Skin of body (tissue), 2 donors: ENCODE data around the gene GPC1. TPM values are rescaled to one million over a fixed set of nuclear protein-coding genes. Genes with fewer than 3 reads are reported as not detected.

Experiments
- DNase-seq: peaks from one replicate; lab custom pipeline; 2025; lab: John Stamatoyannopoulos, UW
- total RNA-seq: library from RNA; depleted of rRNA; stranded (reverse); fragments of >200 nt; gene quantifications from one replicate; pipeline ENCODE4 v1.2.3, GENCODE V29; 2014

GPC1 gene
- total RNA-seq, 1 donor from 2014 or later = 25.4 TPM

DNA sequence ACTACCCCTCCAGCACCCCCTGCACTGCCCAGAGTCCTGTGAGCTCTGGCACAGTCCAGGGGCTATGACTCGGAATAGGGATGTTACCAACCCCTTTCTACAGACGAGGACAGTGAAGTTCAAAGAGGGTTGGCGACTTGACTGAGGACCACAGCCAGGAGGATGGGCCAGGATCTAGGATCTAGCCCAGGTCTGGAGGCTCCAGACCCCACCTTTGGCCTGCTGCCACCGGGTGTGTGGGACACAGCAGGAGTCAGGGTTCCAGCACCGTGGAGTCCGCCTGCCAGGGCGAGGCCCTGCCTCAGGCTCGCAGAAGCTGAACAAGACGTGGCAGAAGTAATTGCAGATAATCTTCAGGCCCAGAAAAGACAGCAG lies 37.9 kb upstream of the GPC1 start:
- no peak for DNase-seq

DNA sequence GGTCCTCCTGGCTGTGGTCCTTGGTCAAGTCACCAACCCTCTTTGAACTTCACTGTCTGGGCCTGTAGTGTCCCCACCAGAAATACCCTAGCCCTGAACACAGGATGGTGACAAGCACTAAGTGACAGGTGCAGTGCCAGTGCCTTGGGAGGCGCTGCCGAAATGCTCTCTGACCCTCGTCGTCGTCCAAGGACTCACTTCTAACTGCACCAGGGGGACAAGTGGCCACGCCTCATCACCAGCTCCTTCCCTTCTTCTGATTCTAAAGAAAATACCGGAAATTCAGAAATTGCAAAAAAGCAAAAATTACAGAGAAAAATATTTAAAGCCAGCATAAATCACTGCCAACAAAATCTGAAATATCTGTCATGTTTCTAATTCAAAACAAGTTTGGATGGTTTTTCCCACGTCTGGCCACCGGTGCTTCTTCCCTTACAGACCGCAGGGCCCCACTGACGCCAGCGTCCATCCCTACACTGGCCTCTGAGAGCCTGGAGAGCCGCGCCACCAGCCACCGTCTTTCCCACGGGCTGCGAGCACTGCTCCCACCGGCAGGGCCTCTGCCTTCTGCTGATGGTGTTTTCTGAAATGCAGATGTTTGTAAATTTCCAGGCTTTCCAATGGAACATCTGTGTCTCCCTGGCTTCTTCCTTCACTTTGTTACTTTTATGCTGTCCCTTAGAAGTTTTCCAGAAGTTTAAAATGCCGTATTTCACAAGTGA lies 37.4 kb upstream of the GPC1 start:
- peak; percentile 71 for DNase-seq

DNA sequence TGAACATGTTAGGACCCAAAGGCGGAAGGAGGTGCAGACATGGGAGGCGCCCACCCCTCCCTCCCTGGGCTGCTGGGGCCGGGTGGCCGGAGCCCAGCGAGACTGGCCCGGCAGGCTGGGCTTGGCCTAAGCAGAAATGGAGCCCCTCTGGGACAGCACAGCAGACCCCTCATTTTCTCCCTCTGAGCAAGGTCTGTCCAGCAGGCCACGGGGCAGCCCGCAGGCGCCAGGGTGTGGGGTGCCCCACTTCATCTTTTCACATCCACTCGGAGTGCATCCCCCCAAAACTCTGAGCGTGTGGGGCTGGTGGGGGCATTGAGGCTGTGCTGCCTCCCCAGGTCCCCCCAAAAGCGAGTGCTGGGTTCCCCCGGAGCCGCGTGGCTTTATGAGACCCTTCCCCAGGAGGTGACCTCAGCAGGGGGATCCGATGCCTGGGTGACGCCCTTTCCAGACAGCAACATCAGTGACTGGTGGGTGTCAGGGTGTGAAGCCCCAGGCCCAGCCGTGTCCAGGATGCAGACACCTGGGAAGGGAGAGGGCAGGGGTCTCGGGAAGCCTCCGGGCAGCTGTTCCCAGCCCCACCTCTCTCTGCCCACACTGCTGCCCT lies 36.7 kb upstream of the GPC1 start:
- no peak for DNase-seq

DNA sequence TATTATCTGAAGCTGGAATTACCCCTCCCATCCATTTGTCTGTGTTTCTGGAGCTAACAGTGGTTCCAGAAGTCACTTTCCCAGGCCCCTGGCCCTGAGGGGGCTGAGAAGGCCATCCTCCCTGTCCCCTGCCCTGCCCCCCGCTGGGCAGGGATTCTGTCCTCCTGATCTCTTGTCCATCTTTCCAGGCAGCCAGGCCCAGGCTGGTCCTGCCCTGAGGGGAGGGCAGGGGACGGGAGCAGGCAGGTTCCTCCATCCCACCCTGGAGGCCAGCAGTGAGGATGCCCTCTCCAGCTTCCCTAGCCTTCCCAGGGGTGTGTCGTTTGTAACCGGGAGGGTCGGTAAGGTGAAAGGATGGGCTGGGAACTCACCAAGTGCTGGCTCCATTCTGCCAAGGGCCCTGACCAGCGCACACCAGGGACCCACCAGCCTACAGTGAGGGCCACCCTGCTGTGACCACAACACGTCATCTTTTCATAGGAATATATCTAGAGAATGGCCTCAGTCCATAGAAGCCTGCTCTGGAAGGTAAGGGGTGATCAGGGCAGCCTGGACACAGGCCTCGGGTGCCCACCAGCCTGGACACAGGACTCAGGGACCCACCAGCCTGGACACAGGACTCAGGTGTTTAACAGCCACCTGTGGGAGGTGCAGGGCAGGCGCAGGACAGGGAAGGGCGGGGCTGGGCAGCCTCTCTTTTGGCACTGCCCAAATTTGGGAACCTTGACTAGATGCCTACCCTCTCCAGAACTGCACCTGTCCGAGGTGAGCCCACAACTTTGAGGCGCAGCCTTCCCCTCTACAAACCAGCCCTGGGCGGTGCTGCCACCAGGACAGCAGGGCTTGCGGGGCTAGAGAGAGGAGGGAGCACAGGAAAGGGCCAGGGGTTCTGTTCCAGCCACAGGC lies 35.8 kb upstream of the GPC1 start:
- DNase-seq = no peak

DNA sequence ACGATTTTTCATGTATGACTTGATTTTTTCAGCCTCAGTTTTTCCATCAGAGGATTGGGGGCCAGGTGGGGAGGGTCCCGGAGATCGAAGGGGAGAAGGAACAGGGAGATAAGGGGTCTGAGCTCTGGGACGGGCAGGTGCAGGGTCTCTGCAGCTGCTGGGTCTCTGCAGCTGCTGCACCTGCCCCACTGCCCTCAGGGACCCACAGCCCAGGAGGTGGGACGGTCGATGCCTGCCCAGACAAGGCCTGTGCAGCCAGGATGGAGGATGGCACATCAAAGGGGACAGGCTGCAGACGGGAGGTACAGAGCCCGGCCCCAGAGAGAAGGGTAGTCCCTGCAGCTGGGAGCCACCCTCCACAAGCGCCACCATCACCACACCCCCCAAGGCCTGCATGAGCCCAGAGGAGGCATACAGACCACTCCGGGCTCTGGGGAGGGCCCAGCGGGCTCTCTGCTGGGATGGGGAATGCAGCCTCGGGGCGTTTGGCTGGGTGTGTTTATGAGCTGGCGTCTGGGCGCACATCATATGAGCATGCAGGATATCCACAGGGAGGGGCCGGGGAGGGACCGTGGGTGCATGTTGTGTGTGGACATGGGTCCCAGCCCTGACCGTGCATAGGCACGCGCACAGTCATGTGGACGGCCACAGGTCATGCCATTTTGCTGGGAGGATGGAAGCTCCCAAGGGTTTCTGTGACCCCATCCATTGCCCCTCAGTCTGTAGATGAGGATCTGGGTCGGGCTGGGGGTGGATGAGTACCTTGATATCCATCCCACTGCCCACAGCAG lies 34.9 kb upstream of the GPC1 start:
- no peak for DNase-seq

GRCh38 chr2:240401308-240401707 lies 34.2 kb upstream of the GPC1 start:
- no peak for DNase-seq

DNA sequence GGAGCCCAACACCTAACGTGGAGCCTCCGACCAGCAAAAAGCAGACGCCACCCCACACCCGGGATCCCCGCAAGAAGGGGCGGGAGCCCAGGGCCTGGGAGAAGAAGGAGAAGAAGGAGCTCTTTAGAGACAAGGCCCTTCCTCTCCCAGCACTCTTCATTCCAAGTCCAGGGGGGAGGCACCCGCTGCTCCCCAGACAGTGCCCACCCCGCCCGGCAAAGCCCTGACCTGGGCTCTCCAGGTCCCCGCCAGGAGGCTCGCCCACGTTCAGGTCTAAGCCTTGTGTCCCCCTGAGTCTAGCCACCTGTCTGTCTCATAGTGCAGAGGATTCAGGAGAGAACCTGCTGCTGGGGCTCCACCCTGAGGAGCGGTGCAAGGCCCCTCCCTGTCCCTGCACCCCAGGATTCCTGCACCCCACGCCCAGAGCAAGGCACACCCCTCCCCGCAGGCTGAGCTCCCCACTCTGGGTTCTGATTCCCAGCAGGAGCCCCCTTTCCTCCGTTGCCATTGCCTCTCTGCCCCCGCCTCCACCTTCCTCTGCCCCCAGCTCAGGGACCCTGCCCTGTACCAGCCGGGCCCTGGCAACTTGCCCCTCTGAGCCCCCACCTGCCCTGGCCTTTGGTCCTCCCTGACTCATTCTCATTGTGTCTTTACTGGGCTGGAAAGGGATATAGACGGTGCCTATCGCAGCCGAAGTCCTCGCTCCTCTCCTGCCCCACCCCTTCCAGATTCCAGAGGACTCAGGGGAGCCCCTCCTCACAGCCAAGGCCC lies 33.5 kb upstream of the GPC1 start:
- no peak for DNase-seq

DNA sequence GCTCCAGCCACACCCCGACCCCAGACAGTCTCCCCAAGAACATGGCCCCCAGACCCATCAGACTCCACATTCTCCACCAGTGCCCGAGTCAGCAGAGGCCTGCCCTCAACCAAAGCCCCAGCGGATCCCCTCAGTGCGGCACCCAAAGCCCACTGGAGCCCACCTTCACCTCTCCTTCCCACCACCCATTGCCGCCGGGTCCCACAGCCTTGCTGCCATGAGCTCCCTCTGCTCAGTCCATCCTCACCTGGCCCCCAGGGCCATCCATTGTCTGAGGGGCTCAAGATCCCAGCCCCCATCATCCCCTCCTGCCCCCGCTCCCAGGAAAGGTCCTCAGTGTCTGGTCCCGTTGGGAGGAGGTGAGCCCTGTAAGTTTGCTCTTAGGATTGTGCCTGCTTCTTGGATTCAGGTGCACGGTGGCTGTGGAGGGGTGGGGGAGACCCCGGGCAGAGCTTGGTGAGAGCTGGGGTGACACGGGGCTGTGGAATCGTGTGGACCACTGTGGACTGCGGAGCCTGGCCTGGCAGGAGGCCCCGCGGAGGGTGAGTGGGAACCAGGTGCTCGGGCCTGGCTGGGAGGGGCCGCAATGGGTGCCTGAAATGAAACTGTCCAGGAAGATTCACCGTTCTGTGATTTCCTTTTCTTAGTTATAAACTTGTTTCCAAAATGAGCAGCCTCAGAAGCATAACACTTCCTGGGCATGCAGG lies 32.7 kb upstream of the GPC1 start:
- no peak for DNase-seq

DNA sequence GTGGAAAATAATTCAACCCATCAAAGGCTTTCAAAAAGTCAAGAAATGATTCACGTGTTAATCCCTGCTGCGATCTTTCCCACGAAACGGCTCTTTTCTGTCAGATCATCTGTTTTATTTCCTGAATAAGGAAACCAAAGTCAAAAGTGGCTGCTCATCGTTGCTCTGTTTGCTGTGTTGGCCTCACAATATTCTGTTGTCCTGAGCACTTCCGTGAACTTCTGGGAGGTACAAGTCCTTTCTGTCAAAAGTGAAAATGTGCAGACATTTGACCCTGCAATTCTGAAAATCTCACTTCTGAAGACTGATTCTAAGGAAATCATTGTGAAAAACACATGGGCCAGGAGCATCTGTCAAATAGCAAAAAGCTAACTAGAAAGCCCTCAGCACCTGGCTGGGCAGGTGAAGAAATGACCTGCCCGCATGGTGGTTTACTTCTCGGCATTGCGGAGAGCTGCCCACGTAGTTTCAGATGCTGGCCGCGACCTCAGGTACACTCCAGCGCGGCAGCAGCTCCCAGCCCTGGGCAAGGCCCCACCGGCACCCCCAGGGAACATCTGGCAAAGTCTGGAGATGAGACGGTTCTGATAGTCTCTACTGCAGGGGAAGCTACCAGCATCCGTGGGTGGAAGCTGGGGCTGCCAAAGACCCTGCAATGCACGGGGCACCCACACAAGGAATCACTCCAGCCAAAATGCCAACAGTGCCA lies 31.9 kb upstream of the GPC1 start:
- no peak for DNase-seq

DNA sequence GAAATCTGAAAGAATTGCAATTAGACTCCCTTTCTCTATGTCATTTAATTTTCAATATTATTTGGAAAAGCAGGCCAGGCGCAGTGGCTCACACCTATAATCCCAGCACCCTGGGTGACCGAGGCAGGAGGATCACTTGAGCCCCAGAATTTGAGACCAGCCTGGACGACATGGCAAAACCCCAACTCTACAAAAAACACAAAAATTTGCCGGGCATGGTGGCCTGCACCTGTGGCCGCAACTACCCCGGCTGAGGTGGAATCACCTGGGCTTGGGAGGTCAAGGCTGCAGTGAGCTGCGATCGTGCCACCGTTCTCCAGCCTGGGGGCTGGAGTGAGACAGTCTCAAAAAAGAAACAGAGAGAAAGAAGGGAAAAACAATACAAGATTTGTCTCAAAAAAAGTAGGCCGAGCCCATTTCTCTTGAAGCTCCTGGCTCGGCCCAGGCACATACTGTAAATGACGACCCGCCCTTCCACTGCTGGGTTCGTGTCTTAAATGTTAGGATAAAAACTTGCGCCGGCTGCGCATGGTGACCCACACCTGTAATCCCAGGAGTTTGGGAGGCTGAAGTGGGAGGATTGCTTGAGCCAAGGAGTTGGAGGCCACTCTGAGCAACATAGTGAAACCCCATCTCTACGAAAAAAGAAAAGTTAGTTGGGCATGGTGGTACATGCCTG lies 31.1 kb upstream of the GPC1 start:
- no peak for DNase-seq

GRCh38 chr2:240405133-240405532 lies 30.3 kb upstream of the GPC1 start:
- no peak for DNase-seq

DNA sequence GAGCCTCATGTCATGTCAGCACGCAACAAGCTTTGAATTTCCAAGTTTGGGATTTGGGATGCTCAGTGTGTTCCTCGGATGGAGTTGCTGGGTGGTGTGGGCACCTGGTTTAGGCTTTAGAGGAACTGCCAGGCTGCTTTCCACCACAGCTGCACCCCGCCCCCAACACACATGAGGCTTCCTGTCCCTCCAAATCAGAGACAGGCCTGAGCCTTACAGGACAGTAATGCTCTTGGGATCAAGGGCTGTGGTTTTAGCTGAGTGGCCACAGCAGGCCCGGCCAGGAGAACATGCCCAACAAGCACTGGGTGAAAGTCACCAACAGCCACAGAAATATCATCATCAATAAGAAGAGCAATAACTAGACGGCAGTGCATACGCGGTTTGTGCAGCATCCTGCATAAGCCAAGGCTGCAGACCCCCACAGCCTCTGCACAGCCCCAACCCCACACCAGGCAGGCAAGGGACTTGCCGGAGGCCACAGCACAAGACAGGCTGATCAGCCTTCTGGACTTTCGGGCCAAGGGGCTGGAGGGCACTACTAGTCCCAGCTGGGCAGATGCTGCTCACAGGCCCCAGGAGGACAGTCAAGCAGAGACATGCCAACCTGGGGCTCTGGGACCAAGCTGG lies 29.7 kb upstream of the GPC1 start:
- DNase-seq = no peak

DNA sequence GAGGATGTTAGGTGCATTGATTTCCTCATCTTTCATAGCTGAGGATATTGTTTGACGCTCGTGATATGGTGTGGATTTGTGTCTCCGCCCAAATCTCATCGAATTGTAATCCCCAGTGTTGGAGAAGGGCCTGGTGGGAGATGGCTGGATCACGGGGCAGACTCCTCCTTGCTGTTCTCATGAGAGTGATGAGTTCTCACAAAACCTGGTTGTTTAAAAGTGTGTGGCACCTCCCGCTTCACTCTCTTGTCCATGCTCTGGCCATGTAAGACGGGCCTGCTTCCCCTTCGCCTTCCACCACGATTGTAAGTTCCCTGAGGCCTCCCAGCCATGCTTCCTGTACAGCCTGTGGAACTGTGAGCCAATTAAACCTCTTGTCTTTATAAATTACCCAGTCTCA lies 28.4 kb upstream of the GPC1 start:
- DNase-seq = no peak

DNA sequence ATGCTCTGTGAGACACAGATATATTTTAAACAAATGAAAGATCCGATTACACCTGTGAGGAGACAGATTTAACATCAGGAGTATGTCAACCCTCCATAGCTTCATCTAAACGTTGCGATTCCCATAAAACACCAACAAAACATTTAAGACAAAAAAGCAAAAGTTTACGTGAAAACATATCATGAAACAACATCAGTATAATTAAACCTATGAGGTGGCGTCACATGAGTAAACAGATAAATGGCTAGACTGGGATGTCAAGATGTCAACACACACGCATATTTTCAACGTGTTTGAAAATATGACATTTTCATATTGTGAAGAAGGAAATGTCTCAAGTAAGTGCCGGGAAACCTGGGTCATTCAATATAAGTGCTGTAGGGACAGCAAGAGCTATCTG lies 25.5 kb upstream of the GPC1 start:
- DNase-seq = no peak

GRCh38 chr2:240410808-240411207 lies 24.7 kb upstream of the GPC1 start:
- DNase-seq = no peak

DNA sequence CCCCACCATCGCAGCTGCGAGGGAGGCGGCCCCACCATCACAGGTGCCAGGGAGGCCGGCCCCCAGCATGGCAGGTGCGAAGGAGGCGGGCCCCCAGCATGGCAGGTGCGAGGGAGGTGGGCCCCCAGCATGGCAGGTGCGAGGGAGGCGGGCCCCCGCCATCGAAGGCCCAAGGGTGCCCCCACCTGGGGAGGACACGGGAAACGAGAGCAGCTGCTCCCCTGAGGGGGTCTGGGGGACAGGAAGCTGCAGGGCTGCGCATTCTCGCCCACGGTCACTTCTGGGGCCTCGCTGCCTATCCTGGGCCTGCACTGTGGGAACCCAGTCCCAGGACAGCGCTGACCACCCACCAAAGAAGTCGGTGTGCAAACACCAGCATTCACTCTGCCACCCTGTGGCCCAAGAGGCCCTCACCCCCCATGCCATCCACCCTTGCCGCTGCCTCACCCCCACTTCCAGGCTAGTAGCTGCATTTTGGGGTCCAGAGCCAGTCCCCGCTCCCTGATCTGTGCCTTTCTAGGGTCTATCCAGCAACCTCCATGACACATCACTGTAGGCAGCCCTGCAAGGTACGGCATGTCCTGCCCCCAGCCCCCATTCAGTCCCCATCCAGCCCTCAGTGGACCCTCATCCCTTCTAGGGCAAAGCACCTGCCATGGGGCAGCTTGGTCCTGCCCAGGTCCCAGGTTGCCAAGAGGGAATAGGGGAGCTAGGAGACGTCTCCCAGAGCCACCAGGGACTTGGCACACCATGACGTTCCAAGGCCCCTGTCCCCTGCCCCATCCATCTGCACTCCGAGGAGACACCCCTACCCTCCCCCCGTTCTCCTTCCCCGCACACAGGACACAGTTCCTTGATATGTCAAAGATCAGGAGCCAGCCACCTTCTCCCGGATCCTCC lies 24.0 kb upstream of the GPC1 start:
- DNase-seq = no peak

DNA sequence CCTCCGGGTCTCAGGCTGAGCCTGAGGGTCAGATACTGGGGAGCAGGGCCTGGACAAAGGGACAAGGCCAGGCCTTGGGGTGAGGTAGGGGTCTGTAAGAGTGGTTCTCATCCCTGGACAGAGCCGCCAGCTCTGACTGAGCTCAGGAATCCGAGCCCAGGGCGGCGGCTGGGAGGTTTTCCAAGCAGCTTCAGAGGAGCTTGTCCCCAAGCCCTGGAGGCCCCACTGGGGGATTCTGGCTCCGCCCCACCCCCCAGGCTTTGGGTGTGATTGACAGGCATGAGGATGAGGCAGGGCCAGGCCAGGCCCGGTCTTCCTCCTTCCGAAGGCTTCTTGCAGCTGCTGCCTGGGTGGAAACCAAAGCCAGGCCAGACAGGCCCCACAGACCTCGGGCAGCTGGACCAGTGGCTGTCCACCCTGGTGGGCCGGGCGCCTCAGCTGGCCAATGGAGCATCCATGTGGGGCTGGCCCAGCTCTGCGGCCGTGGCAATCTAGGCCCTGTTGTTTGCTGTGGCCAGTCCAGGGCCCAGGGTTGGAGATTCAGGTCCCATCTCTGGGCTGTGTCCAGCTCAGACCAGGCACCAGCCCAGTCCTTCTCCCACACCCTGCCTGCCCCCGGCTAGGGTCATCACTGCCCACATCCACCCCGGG lies 23.1 kb upstream of the GPC1 start:
- DNase-seq = no peak
